H1 (cell line): ENCODE data around the gene SLC25A21. TPM values are rescaled to one million over a fixed set of nuclear protein-coding genes. Genes with fewer than 3 reads are reported as not detected.

Experiments used
- CTCF ChIA-PET: fragments of 300-600 bp; sonication (Branson Sonifier 250); formaldehyde crosslinking; loops from one replicate; lab custom pipeline; 2021; ENCODE audit not compliant: partially characterized antibody; lab: Charles Lee
- POLR2A ChIA-PET: fragments of 300-600 bp; sonication (Branson Sonifier 250); formaldehyde crosslinking; loops from one replicate; lab custom pipeline; 2021; ENCODE audit warnings: inconsistent platforms; ENCODE audit not compliant: partially characterized antibody; lab: Charles Lee
- DNase-seq, 2 experiments: peaks; one replicate each; pipeline versions ENCODE4 v3.0.0 to v3.0.0-alpha.2; 2010 to 2022; ENCODE audit warnings: low spot score in 2 of 2, low read depth in 1 of 2, mixed read lengths in 1 of 2
- FAIRE-seq: peaks from 2 replicates; lab custom pipeline; 2011; peaks lifted over from hg19 to GRCh38; lab: Jason Lieb, UNC
- H2AFZ ChIP-seq: 2 replicates; pipeline ENCODE4 v1.8.1; 2012; ENCODE audit warnings: low read length, inconsistent platforms
- H2AK5ac ChIP-seq: 2 replicates; pipeline ENCODE4 v1.6.1; 2013; ENCODE audit warnings: low read depth, low read length
- H2BK120ac ChIP-seq: replicated peaks from 2 replicates; pipeline ENCODE3; 2013; ENCODE audit warnings: low read depth, low read length, inconsistent platforms
- H2BK12ac ChIP-seq: 2 replicates; pipeline ENCODE4 v1.6.1; 2013; ENCODE audit warnings: low read depth, low read length
- H2BK15ac ChIP-seq: 2 replicates; pipeline ENCODE4 v1.6.1; 2013; ENCODE audit warnings: low read length
- H2BK20ac ChIP-seq: 2 replicates; pipeline ENCODE4 v1.6.1; 2013; ENCODE audit warnings: low read length
- H2BK5ac ChIP-seq: 2 replicates; pipeline ENCODE4 v1.6.1; 2013; ENCODE audit warnings: low read depth, low read length
- H3K14ac ChIP-seq: 2 replicates; pipeline ENCODE4 v1.6.1; 2013; ENCODE audit warnings: inconsistent platforms; ENCODE audit not compliant: insufficient read length
- H3K18ac ChIP-seq: 2 replicates; pipeline ENCODE4 v1.6.1; 2013; ENCODE audit warnings: low read length; ENCODE audit errors: extremely low read depth
- H3K23ac ChIP-seq: 2 replicates; pipeline ENCODE4 v1.6.1; 2013; ENCODE audit warnings: inconsistent platforms; ENCODE audit not compliant: insufficient read length
- H3K23me2 ChIP-seq: 2 replicates; pipeline ENCODE4 v1.6.1; 2013; ENCODE audit warnings: low read depth, low read length
- H3K27ac ChIP-seq: 2 replicates; pipeline ENCODE4 v1.6.1; 2011; ENCODE audit warnings: low read depth, low read length, inconsistent platforms
- H3K27me3 ChIP-seq, 4 experiments: replicated peaks in 1 of 4; 1 replicate in 1 of 4; 2 replicates in 3 of 4; pipeline versions ENCODE4 v1.6.1 to v1.8.1; 2011 to 2013; ENCODE audit warnings: low read length in 3 of 4, mild to moderate bottlenecking in 3 of 4, inconsistent platforms in 2 of 4, mixed read lengths in 2 of 4, moderate library complexity in 1 of 4; ENCODE audit not compliant: control insufficient read depth in 3 of 4, insufficient read depth in 3 of 4; ENCODE audit errors: extremely low read depth in 1 of 4
- H3K36me3 ChIP-seq, 4 experiments: 2 replicates each; pipeline versions ENCODE4 v1.6.1 to v1.8.1; 2011 to 2013; ENCODE audit warnings: mild to moderate bottlenecking in 4 of 4, low read length in 3 of 4, moderate library complexity in 2 of 4, control low read depth in 1 of 4, inconsistent platforms in 1 of 4; ENCODE audit not compliant: insufficient read depth in 4 of 4, control insufficient read depth in 2 of 4
- H3K4ac ChIP-seq: replicated peaks from 2 replicates; pipeline ENCODE3; 2013; ENCODE audit warnings: low read length, low read depth, mixed read lengths, inconsistent platforms; ENCODE audit not compliant: insufficient read length
- H3K4me1 ChIP-seq, 4 experiments: replicated peaks in 1 of 4; 1 replicate in 1 of 4; 2 replicates in 3 of 4; pipeline versions ENCODE4 v1.6.1 to v1.8.1; 2011 to 2013; ENCODE audit warnings: low read length in 3 of 4, inconsistent platforms in 2 of 4, mixed read lengths in 1 of 4; ENCODE audit not compliant: insufficient read depth in 4 of 4, control insufficient read depth in 3 of 4
- H3K4me2 ChIP-seq, 2 experiments: 2 replicates each; pipeline versions ENCODE4 v1.6.1 to v1.8.1; 2011 to 2013; ENCODE audit warnings: low read depth in 2 of 2, low read length in 2 of 2, control low read depth in 1 of 2, inconsistent platforms in 1 of 2, mild to moderate bottlenecking in 1 of 2; ENCODE audit not compliant: insufficient read depth in 1 of 2
- H3K4me3 ChIP-seq, 4 experiments: fragments of 200-600, 300-600 bp in 1 of 4; sonication (generic), shearing (Covaris generic), sonication (Bioruptor Twin) in 1 of 4; 2 replicates each; pipeline versions ENCODE4 v1.5.1 to v1.8.1; 2011 to 2016; ENCODE audit warnings: low read length in 4 of 4, low read depth in 3 of 4, control low read depth in 2 of 4, inconsistent platforms in 2 of 4, mild to moderate bottlenecking in 2 of 4, mixed read lengths in 1 of 4, moderate library complexity in 1 of 4; ENCODE audit not compliant: insufficient read depth in 2 of 4; ENCODE audit errors: extremely low read depth in 1 of 4
- H3K56ac ChIP-seq: replicated peaks from 2 replicates; pipeline ENCODE3; 2013; ENCODE audit warnings: low read depth, mild to moderate bottlenecking, mixed read lengths, low read length, inconsistent platforms; ENCODE audit not compliant: insufficient read length
- H3K79me1 ChIP-seq: 2 replicates; pipeline ENCODE4 v1.6.1; 2013; ENCODE audit warnings: low read depth, low read length, control low read depth
- H3K79me2 ChIP-seq, 2 experiments: 2 replicates each; pipeline versions ENCODE4 v1.6.1 to v1.8.1; 2012 to 2013; ENCODE audit warnings: low read length in 2 of 2, mild to moderate bottlenecking in 2 of 2, inconsistent platforms in 1 of 2; ENCODE audit not compliant: insufficient read depth in 2 of 2, control insufficient read depth in 1 of 2
- H3K9ac ChIP-seq, 4 experiments: replicated peaks in 1 of 4; 1 replicate in 1 of 4; 2 replicates in 3 of 4; pipeline versions ENCODE4 v1.6.1 to v1.8.1; 2011 to 2013; ENCODE audit warnings: low read depth in 3 of 4, low read length in 3 of 4, control low read depth in 2 of 4, mild to moderate bottlenecking in 2 of 4, moderate library complexity in 2 of 4, inconsistent platforms in 1 of 4; ENCODE audit errors: extremely low read depth in 1 of 4
- H3K9me3 ChIP-seq, 2 experiments: 2 replicates each; pipeline versions ENCODE4 v1.6.1 to v1.8.1; 2012 to 2013; ENCODE audit warnings: mild to moderate bottlenecking in 2 of 2, moderate library complexity in 2 of 2, control low read depth in 1 of 2, inconsistent platforms in 1 of 2, low read depth in 1 of 2, low read length in 1 of 2, mixed read lengths in 1 of 2; ENCODE audit not compliant: insufficient read depth in 2 of 2
- H4K20me1 ChIP-seq, 2 experiments: replicated peaks in 1 of 2; 2 replicates each; pipeline versions ENCODE3 to v1.8.1; 2011 to 2013; ENCODE audit warnings: inconsistent platforms in 2 of 2, low read length in 2 of 2, mild to moderate bottlenecking in 1 of 2; ENCODE audit not compliant: insufficient read depth in 2 of 2, control insufficient read depth in 1 of 2
- H4K5ac ChIP-seq: 2 replicates; pipeline ENCODE4 v1.6.1; 2013; ENCODE audit warnings: low read length, low read depth, mixed read lengths, inconsistent platforms; ENCODE audit not compliant: insufficient read length
- H4K8ac ChIP-seq: 2 replicates; pipeline ENCODE4 v1.8.0; 2013; ENCODE audit warnings: mild to moderate bottlenecking, moderate library complexity, low read length, inconsistent platforms; ENCODE audit not compliant: insufficient read depth; ENCODE audit errors: extremely low read depth
- H4K91ac ChIP-seq: replicated peaks from 2 replicates; pipeline ENCODE3; 2013; ENCODE audit warnings: low read length, mixed read lengths, inconsistent platforms; ENCODE audit not compliant: insufficient read length
- WGBS, 2 experiments: shearing (Covaris generic) in 1 of 2; methylation state at CpG; one replicate each; pipeline versions ENCODE4 v1.1.6 to v1.1.7; 2013 to 2015; ENCODE audit warnings: low lambda C conversion rate in 2 of 2, mixed read lengths in 2 of 2, inconsistent platforms in 1 of 2, low coverage in 1 of 2, missing lambda C conversion rate in 1 of 2; ENCODE audit not compliant: insufficient replicate concordance in 2 of 2, insufficient coverage in 1 of 2, insufficient read length in 1 of 2; ENCODE audit errors: extremely low coverage in 1 of 2, missing lambda C conversion rate in 1 of 2; 5-methylcytosine and 5-hydroxymethylcytosine counted together
- polyA plus RNA-seq, 7 experiments: library from polyadenylated mRNA; depleted of rRNA in 3 of 7; stranded (reverse) in 5 of 7; unstranded in 2 of 7; fragments of >200 nt in 5 of 7; fragments of 200-250 nt in 2 of 7; gene quantifications; 1 replicate in 5 of 7; 2 replicates in 1 of 7; 4 replicates in 1 of 7; pipeline versions ENCODE4 v1.2.1 to v1.2.3, GENCODE V29; 2011 to 2013; ENCODE audit warnings: missing spikeins in 2 of 7, mixed read lengths in 2 of 7
- total RNA-seq: library from RNA; stranded (reverse); fragmentation: NEBNext Ultra II Directional; extraction: Animal tissue kit (Norgen Biotek cat#: 25700); gene quantifications from 2 replicates; pipeline ENCODE4 v1.2.1, GENCODE V29; 2021

SLC25A21 gene
- total and polyA plus RNA-seq, 2 of the 8 experiments (the other 6 are each of a cell fraction or from before 2014, with no cell fraction given): 6.9 to 15.7 TPM

GRCh38 chr14:36859119-36859518, 313.3 kb downstream of the SLC25A21 start:
- Histone ChIP-seq H3K23ac (no peak overlapping the region), H2BK15ac (no peak overlapping the region), H3K9ac (no peak overlapping the region), H3K4me3 (no peak overlapping the region), H3K27me3 (no peaks in the 10 kb centered on the region), H3K4me2 (no peak overlapping the region), H4K5ac (no peak overlapping the region), H3K4me1 (peaks cover 0 to 7% (median 5%) of the 10 kb centered on the region in 4 experiments; a peak in 4 of 7 replicates), H4K8ac (no peak overlapping the region), H2BK20ac (no peak overlapping the region), H3K79me1 (no peaks in the 10 kb centered on the region; the same call in 1 of the 2 replicates), H2AFZ (no peak overlapping the region), H4K91ac (no peak overlapping the region), H3K23me2 (no peaks in the 10 kb centered on the region), H3K27ac (no peak overlapping the region), H2BK12ac (no peak overlapping the region), H3K36me3 (no peaks in the 10 kb centered on the region), H3K18ac (no peak overlapping the region), H2AK5ac (no peak overlapping the region), H2BK120ac (no peak overlapping the region), H3K4ac (no peak overlapping the region), H3K9me3 (no peaks in the 10 kb centered on the region), H3K79me2 (no peaks in the 10 kb centered on the region), H3K56ac (no peak overlapping the region), H4K20me1 (peaks cover 0 to 1% of the 10 kb centered on the region in 2 experiments), H2BK5ac (no peak overlapping the region), H3K14ac (no peak overlapping the region)
- 94% methylated on average over 3 of the region's 3 CpGs; no CpG with 5 or more reads in 1 of the 2 experiments for WGBS, 2 experiments
- CTCF ChIA-PET: interaction anchor here (0.7 to 1.4 kb wide), 2 partner anchors 38 to 111 kb away, joined by 3 read pairs; no protein-coding TSS in a partner anchor
- DNase-seq: no peak
- POLR2A ChIA-PET: no interaction called here
- no peak for FAIRE-seq
